OCI-LY7 (cell line): ENCODE measurements around the gene SGMS2.

ENCODE experiments used
- EZH2phosphoT487 ChIP-seq: fragments of 200-600 bp; sonication (generic); IDR thresholded peaks from 2 replicates; pipeline ENCODE4 v1.6.1; 2018; ENCODE audit warnings: low read depth, borderline replicate concordance, mild to moderate bottlenecking, mixed run types, antibody characterized with exemption, low read length, moderate library complexity, mixed read lengths
- TF ChIP-seq, protein P1 (sequence below): fragments of 200-600 bp; sonication (generic); conservative IDR thresholded peaks from 2 replicates; pipeline ENCODE4 v1.5.1; 2014; ENCODE audit warnings: mild to moderate bottlenecking, antibody characterized with exemption, low read length, moderate library complexity, mixed read lengths

DNA sequence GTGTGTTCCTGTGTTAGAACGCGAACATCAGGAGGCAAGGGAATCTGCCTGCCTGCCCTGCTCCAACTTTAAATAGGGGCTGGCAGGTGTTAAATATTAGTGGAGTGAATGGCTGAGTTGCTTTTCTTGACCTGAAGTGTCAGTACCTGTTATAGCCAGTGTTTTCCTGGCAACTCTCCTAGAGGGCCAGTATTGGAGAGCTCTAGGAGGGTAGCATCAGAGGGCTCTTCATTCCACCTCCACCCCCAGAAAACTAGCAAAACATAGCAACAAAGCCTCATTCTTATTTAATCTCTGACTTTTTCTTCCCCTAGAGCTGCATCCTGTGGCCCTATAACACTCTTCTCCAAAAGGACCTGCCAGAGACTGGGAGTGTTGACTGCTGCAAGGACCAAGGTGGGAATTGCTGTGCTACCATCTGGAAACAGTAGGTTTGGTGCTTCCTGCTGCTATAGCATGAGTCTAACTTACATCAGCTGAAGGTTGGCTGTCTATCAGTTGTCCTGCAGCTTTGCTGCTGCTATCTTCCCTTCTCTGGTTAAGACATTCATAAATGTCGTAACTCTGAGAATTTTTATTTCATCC, 33.5 kb downstream of the SGMS2 start:
- TF ChIP-seq, protein P1, sequence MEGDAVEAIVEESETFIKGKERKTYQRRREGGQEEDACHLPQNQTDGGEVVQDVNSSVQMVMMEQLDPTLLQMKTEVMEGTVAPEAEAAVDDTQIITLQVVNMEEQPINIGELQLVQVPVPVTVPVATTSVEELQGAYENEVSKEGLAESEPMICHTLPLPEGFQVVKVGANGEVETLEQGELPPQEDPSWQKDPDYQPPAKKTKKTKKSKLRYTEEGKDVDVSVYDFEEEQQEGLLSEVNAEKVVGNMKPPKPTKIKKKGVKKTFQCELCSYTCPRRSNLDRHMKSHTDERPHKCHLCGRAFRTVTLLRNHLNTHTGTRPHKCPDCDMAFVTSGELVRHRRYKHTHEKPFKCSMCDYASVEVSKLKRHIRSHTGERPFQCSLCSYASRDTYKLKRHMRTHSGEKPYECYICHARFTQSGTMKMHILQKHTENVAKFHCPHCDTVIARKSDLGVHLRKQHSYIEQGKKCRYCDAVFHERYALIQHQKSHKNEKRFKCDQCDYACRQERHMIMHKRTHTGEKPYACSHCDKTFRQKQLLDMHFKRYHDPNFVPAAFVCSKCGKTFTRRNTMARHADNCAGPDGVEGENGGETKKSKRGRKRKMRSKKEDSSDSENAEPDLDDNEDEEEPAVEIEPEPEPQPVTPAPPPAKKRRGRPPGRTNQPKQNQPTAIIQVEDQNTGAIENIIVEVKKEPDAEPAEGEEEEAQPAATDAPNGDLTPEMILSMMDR = no peak
- no peak for TF ChIP-seq EZH2phosphoT487
